Measurements from ENCODE around the gene IDI1.

IDI1 gene

GRCh38 chr10:1048732-1049424, at the start of gene IDI1:
Gene IDI1 (minus strand): TSS chr10:1049119. CDS start chr10:1049003, 116 bp downstream.
- no peak for TF ChIP-seq CTCF (IDR thresholded peaks at IDR 0.05; ENCODE audit: borderline replicate concordance, insufficient read depth, low read depth, low read length)

GRCh38 chr10:1097436-1097835, 48.5 kb upstream of the IDI1 start:
- no peak overlapping the region for H3K4me3 ChIP-seq (ENCODE audit: low read depth, low read length)
- no peak for TF ChIP-seq CTCF (IDR thresholded peaks at IDR 0.05; ENCODE audit: borderline replicate concordance, insufficient read depth, low read depth, low read length)

More at GRCh38 chr10:1048732-1049424, at the start of gene IDI1:
- peak within 1 kb of the TSS; percentile 75 for H3K4me3 ChIP-seq (ENCODE audit: low read depth, low read length)

GRCh38 chr10:1096287-1096889, 47.5 kb upstream of the IDI1 start:
- H3K4me3 ChIP-seq (ENCODE audit: low read depth, low read length) = no peak overlapping the region
- no peak for TF ChIP-seq CTCF (IDR thresholded peaks at IDR 0.05; ENCODE audit: borderline replicate concordance, insufficient read depth, low read depth, low read length)

GRCh38 chr10:1095498-1095897, 46.6 kb upstream of the IDI1 start:
- no peak for TF ChIP-seq CTCF (IDR thresholded peaks at IDR 0.05; ENCODE audit: borderline replicate concordance, insufficient read depth, low read depth, low read length)
- no peak overlapping the region for H3K4me3 ChIP-seq (ENCODE audit: low read depth, low read length)

GRCh38 chr10:1094112-1095057, 45.5 kb upstream of the IDI1 start:
- H3K4me3 ChIP-seq (ENCODE audit: low read depth, low read length) = no peak overlapping the region
- no peak for TF ChIP-seq CTCF (IDR thresholded peaks at IDR 0.05; ENCODE audit: borderline replicate concordance, insufficient read depth, low read depth, low read length)

- no peak overlapping the region for H3K4me3 ChIP-seq (ENCODE audit: low read depth, low read length)
- TF ChIP-seq CTCF (IDR thresholded peaks at IDR 0.05; ENCODE audit: borderline replicate concordance, insufficient read depth, low read depth, low read length) = no peak
Measured at GRCh38 chr10:1093696-1094095, 44.8 kb upstream of the IDI1 start.
